ENCODE data around the gene ADAM11. TPM values are rescaled to one million over a fixed set of nuclear protein-coding genes. Genes with fewer than 3 reads are reported as not detected.
A peak's percentile ranks its signal among the peaks of the same experiment; 100 is the strongest.

Gene ADAM11
- polyA plus RNA-seq, 2 of the 4 experiments (the other 2 are of a cell fraction), result 0.75 to 2.1 TPM

DNA sequence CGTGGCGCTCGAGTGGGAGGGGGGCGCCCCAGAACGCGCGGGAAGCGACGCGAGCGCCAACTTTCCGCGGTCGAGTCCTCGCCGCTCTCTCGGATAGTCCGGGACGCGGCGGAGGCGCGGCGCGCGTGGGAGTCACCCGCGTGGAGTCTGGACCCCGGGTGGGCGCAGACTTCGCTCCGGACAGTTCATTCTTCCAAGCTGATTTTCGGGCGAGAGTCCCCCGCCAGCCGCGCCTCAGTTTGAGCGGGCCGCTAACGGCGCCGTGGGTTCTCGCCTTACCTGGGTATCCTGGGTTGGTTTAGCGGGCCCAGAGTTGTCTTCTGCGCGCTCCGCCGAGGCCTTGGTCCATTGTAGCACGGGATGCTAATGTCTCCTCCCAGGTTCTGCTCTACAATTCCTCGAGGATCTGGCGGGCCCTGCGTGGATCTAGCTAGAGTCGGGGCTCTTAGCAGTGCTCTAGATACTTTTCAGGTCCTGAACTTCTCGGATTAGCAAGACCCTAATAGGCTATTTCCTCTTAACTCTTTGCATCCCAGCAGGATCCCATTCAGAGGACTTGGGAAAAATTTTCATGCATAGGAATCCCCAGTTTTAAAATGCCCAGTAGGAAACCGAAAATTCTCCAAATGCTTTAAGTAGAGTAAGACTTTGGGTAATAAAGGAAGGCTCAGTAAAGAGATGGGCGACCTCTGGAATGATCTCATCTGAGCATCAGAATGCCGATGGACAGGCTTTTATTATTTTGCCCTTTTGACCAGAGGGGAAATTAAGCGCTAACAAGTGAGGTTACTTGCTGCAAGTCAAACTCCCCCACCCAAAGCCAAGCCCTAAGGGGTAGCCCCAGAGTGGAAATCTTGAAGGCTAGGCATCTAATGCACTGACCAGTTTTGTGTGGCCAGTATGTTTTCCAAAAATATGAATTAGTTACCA, 71.8 kb downstream of the ADAM11 start (continued):
- TF ChIP-seq MAZ (IDR thresholded peaks at IDR 0.05; ENCODE audit: borderline replicate concordance, low read depth, low read length) (no peak), NFE2L2 (conservative IDR thresholded peaks at IDR 0.05; ENCODE audit: low read length) (no peak), KDM5A (IDR thresholded peaks at IDR 0.05) (no peak), ZSCAN20 (CRISPR knock-in tag; IDR thresholded peaks at IDR 0.05) (no peak), ZNF302 (CRISPR knock-in tag; IDR thresholded peaks at IDR 0.05) (no peak), HEYL (CRISPR knock-in tag; IDR thresholded peaks at IDR 0.05) (no peak), MAFK (IDR thresholded peaks at IDR 0.05; ENCODE audit: partially characterized antibody) (no peak), FOSB (CRISPR knock-in tag; IDR thresholded peaks at IDR 0.05) (peak; percentile 64), RNF2 (IDR thresholded peaks at IDR 0.05; ENCODE audit: borderline replicate concordance, low read depth) (peak; percentile 38; the same call in 1 of the 2 replicates), CHD4 (IDR thresholded peaks at IDR 0.05; ENCODE audit: borderline replicate concordance) (no peak; the same call in 1 of the 2 replicates), CBX2 (IDR thresholded peaks at IDR 0.05; ENCODE audit: borderline replicate concordance, low read depth) (no peak), JUNB (IDR thresholded peaks at IDR 0.05) (no peak), ESRRA (IDR thresholded peaks at IDR 0.05; ENCODE audit: borderline replicate concordance, low read length) (no peak), ZFP36 (IDR thresholded peaks at IDR 0.05; ENCODE audit: borderline replicate concordance, partially characterized antibody) (no peak), SREBF2 (IDR thresholded peaks at IDR 0.05) (no peak), HOXB13 (CRISPR knock-in tag; IDR thresholded peaks at IDR 0.05; ENCODE audit: low read depth) (peak; percentile 70; the same call in 1 of the 2 replicates), TP53 (CRISPR knock-in tag; IDR thresholded peaks at IDR 0.05) (no peak), BHLHE40 (IDR thresholded peaks at IDR 0.05; ENCODE audit: low read depth, low read length) (0 out of 2 replicates have a peak, but pooled peaks have one; percentile 7), HOXB5 (CRISPR knock-in tag; IDR thresholded peaks at IDR 0.05) (peak; percentile 83), FOSL2 (IDR thresholded peaks at IDR 0.05) (no peak), FOSL2 (CRISPR knock-in tag; IDR thresholded peaks at IDR 0.05) (no peak), CBX8 (IDR thresholded peaks at IDR 0.05) (no peak)
- TF ChIP-seq, protein P1, sequence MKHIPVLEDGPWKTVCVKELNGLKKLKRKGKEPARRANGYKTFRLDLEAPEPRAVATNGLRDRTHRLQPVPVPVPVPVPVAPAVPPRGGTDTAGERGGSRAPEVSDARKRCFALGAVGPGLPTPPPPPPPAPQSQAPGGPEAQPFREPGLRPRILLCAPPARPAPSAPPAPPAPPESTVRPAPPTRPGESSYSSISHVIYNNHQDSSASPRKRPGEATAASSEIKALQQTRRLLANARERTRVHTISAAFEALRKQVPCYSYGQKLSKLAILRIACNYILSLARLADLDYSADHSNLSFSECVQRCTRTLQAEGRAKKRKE (CRISPR knock-in tag; IDR thresholded peaks at IDR 0.05; ENCODE audit: low read depth), result peak; percentile 62; the same call in 1 of the 2 replicates
- TF ChIP-seq, protein P2, sequence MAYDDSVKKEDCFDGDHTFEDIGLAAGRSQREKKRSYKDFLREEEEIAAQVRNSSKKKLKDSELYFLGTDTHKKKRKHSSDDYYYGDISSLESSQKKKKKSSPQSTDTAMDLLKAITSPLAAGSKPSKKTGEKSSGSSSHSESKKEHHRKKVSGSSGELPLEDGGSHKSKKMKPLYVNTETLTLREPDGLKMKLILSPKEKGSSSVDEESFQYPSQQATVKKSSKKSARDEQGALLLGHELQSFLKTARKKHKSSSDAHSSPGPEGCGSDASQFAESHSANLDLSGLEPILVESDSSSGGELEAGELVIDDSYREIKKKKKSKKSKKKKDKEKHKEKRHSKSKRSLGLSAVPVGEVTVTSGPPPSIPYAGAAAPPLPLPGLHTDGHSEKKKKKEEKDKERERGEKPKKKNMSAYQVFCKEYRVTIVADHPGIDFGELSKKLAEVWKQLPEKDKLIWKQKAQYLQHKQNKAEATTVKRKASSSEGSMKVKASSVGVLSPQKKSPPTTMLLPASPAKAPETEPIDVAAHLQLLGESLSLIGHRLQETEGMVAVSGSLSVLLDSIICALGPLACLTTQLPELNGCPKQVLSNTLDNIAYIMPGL (CRISPR knock-in tag; IDR thresholded peaks at IDR 0.05; ENCODE audit: borderline replicate concordance), result no peak
- TF ChIP-seq, protein P3, sequence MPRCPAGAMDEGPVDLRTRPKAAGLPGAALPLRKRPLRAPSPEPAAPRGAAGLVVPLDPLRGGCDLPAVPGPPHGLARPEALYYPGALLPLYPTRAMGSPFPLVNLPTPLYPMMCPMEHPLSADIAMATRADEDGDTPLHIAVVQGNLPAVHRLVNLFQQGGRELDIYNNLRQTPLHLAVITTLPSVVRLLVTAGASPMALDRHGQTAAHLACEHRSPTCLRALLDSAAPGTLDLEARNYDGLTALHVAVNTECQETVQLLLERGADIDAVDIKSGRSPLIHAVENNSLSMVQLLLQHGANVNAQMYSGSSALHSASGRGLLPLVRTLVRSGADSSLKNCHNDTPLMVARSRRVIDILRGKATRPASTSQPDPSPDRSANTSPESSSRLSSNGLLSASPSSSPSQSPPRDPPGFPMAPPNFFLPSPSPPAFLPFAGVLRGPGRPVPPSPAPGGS (IDR thresholded peaks at IDR 0.05), result peak; percentile 21; the same call in 2 of the 3 replicates
- TF ChIP-seq, protein P4, sequence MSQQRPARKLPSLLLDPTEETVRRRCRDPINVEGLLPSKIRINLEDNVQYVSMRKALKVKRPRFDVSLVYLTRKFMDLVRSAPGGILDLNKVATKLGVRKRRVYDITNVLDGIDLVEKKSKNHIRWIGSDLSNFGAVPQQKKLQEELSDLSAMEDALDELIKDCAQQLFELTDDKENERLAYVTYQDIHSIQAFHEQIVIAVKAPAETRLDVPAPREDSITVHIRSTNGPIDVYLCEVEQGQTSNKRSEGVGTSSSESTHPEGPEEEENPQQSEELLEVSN (IDR thresholded peaks at IDR 0.05; ENCODE audit: borderline replicate concordance, low read depth), result peak; percentile 87; the same call in 1 of the 2 replicates

Data from A549 (cell line).